Esophagus squamous epithelium (tissue), 5 donors: Measurements from ENCODE around the gene PRRC2B. TPM values are rescaled to one million over a fixed set of nuclear protein-coding genes. Genes with fewer than 3 reads are reported as not detected.
"Not testable (repeated sequence)": the region's sequence is repeated elsewhere in the genome, so short reads cannot be mapped to it uniquely, and the experiment has no call there.

Experiments used
- DNase-seq: peaks from one replicate; lab custom pipeline; 2025; lab: John Stamatoyannopoulos, UW
- H3K27ac ChIP-seq, 4 donors: fragments of 200-600 bp; sonication (generic); one replicate each; pipeline ENCODE4 v1.5.1; 2016 to 2019; ENCODE audit warnings: mild to moderate bottlenecking in 1 of 4
- H3K27me3 ChIP-seq, 4 donors: fragments of 200-600 bp; sonication (generic); 1 replicate in 3 of 4; 2 replicates in 1 of 4; pipeline versions ENCODE4 v1.5.1 to v1.6.0; 2017 to 2021; ENCODE audit warnings: antibody characterized with exemption in 1 of 4
- H3K36me3 ChIP-seq, 3 donors: fragments of 200-600 bp; sonication (generic); one replicate each; pipeline ENCODE4 v1.5.1; 2016 to 2019
- H3K4me1 ChIP-seq, 3 donors: fragments of 200-600 bp; sonication (generic); one replicate each; pipeline ENCODE4 v1.5.1; 2017 to 2019
- H3K4me3 ChIP-seq, 4 donors: fragments of 200-600 bp; sonication (generic); 1 replicate in 3 of 4; 2 replicates in 1 of 4; pipeline ENCODE4 v1.5.1; 2016 to 2019; ENCODE audit warnings: mild to moderate bottlenecking in 2 of 4, moderate library complexity in 1 of 4
- H3K9me3 ChIP-seq, 3 donors: fragments of 200-600 bp; sonication (generic); one replicate each; pipeline ENCODE4 v1.5.1; 2016 to 2019
- POLR2A ChIP-seq, 4 donors: fragments of 450-650 bp; IDR thresholded peaks; one replicate each; pipeline ENCODE4 v1.6.1; 2017; ENCODE audit warnings: antibody characterized with exemption in 4 of 4, mild to moderate bottlenecking in 4 of 4, moderate library complexity in 3 of 4
- WGBS, 2 donors: methylation state at CpG; one replicate each; pipeline ENCODE4 v1.1.5; 2018; 5-methylcytosine and 5-hydroxymethylcytosine counted together
- intact Hi-C: fragments of 100-400 bp; cut with DNase I; formaldehyde crosslinking; loops from one replicate; pipeline ENCODE4 v1.15.0; 2022
- total RNA-seq, 4 donors: library from RNA; depleted of rRNA; stranded (reverse); fragments of >200 nt; gene quantifications; one replicate each; pipeline ENCODE4 v1.1.0, GENCODE V29; 2016
- TF ChIP-seq, protein P1 (sequence below), 6 experiments: fragments of 450-650 bp in 4 of 6; fragments of 200-600 bp in 2 of 6; sonication (generic) in 2 of 6; IDR thresholded peaks; one replicate each; pipeline ENCODE4 v1.5.1; 2016 to 2019; ENCODE audit warnings: antibody characterized with exemption in 6 of 6, mild to moderate bottlenecking in 4 of 6, moderate library complexity in 4 of 6
- donor health status: DM: yes; HTN: yes; CAD: no.

PRRC2B gene
- total RNA-seq, 4 donors from 2014 or later: 46.6 to 73.8 (median 62.9) TPM

DNA sequence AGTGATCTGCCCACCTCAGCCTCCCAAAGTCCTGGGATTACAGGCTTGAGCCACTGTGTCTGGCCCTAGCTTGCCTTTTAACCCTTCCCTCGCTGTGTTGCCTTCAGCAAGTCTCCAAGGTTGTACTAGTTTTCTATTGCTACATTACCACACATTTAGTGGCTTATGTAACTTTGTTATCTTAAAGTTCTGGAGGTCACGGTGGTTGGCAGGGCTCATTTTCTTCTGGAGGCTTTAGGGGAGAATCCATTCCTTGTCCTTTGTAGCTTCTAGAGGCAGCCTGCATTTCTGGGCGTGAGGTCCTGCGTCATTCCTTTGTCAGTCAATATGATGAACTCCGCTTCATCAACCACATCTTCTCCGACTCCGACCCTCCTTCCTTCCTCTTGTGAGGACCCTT is 2.9 kb upstream of the PRRC2B start:
- Histone ChIP-seq H3K36me3 (no peaks in the 10 kb centered on the region), H3K4me3 (no peak overlapping the region), H3K27ac (no peak overlapping the region), H3K9me3 (no peaks in the 10 kb centered on the region), H3K27me3 (no peaks in the 10 kb centered on the region), H3K4me1 (peaks cover 6 to 23% (median 15%) of the 10 kb centered on the region in 3 donors)
- DNase-seq: no peak
- WGBS, 2 donors: 73 to 74% methylated on average over 7 of the region's 7 CpGs
- TF ChIP-seq POLR2A (IDR thresholded peaks at IDR 0.05): no peak
- TF ChIP-seq, protein P1, sequence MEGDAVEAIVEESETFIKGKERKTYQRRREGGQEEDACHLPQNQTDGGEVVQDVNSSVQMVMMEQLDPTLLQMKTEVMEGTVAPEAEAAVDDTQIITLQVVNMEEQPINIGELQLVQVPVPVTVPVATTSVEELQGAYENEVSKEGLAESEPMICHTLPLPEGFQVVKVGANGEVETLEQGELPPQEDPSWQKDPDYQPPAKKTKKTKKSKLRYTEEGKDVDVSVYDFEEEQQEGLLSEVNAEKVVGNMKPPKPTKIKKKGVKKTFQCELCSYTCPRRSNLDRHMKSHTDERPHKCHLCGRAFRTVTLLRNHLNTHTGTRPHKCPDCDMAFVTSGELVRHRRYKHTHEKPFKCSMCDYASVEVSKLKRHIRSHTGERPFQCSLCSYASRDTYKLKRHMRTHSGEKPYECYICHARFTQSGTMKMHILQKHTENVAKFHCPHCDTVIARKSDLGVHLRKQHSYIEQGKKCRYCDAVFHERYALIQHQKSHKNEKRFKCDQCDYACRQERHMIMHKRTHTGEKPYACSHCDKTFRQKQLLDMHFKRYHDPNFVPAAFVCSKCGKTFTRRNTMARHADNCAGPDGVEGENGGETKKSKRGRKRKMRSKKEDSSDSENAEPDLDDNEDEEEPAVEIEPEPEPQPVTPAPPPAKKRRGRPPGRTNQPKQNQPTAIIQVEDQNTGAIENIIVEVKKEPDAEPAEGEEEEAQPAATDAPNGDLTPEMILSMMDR (IDR thresholded peaks at IDR 0.05): no peak
- intact Hi-C loops: no loop called here

GRCh38 chr9:131391504-131391903 is 2.4 kb upstream of the PRRC2B start:
- Histone ChIP-seq H3K27ac (no peak overlapping the region), H3K4me1 (peaks cover 11 to 28% (median 20%) of the 10 kb centered on the region in 3 donors), H3K4me3 (no peak overlapping the region), H3K36me3 (no peaks in the 10 kb centered on the region), H3K27me3 (no peaks in the 10 kb centered on the region), H3K9me3 (no peaks in the 10 kb centered on the region)
- DNase-seq: no peak
- 81 to 87% methylated on average over 4 of the region's 4 CpGs for WGBS, 2 donors
- intact Hi-C loops: no loop called here
- TF ChIP-seq, protein P1 (IDR thresholded peaks at IDR 0.05): no peak
- no peak for TF ChIP-seq POLR2A (IDR thresholded peaks at IDR 0.05)

DNA sequence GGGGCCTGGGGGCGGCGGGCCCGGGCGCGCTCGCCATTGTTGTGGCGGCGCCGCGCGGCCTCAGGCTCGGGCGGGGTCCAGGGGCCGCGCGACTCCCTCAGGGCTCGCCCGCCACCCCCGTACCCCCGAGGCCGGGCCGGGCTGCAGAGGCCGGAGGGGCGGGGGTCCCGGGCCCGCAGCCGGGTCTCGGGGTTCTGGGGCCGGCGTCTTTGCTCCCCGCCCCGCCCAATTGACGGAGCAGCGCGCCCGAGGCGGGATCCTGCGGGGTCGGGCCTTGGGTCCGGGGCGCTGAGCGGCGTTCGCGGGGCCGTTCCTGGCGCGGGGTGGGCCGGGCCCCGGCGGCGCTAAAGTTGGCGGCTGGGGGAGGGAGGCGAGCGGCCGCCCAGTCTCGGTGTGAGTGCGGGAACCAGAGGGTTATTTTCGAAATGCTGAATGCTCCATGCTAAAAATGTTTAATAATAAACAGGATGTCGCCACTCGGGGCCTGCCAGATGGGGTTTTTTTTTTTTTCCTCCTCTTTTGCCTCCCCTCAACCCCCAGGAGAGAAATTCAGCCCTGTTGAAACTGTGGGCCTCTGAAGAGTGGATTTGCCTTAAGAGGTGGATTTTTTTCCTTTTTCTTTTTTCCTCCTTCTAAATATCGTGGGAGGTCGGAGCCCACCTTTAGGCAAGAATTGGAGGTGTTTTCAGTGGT is 724 bp downstream of the PRRC2B start:
- Histone ChIP-seq H3K27ac (peak overlapping the region; percentile 91 to 100 (median 100)), H3K4me1 (peaks cover 40 to 59% (median 46%) of the 10 kb centered on the region in 3 donors), H3K4me3 (peak overlapping the region; percentile 61 to 96 (median 92)), H3K27me3 (no peaks in the 10 kb centered on the region), H3K36me3 (no peaks in the 10 kb centered on the region), H3K9me3 (no peaks in the 10 kb centered on the region)
- no peak for TF ChIP-seq POLR2A (IDR thresholded peaks at IDR 0.05)
- TF ChIP-seq, protein P1 (IDR thresholded peaks at IDR 0.05): no peak
- no peak for DNase-seq
- 0% methylated on average over 7 to 9 of the region's 63 CpGs for WGBS, 2 donors
- intact Hi-C loops: no loop called here

- no peaks in the 10 kb centered on the region for H3K27me3 ChIP-seq
- H3K4me3 ChIP-seq: peak overlapping the region; percentile 61 to 96 (median 92)
- TF ChIP-seq, protein P1 (IDR thresholded peaks at IDR 0.05): no peak
- peak in 2 of 4 donors; percentile 32 to 64 for TF ChIP-seq POLR2A (IDR thresholded peaks at IDR 0.05)
- H3K27ac ChIP-seq: peak overlapping the region; percentile 91 to 100 (median 100)
- intact Hi-C loops: no loop called here
- DNase-seq: no peak
- 2 to 10% methylated on average over 12 to 14 of the region's 17 CpGs for WGBS, 2 donors
- H3K36me3 ChIP-seq: no peaks in the 10 kb centered on the region
- no peaks in the 10 kb centered on the region for H3K9me3 ChIP-seq
- peaks cover 47 to 67% (median 48%) of the 10 kb centered on the region in 3 donors for H3K4me1 ChIP-seq
Observed at GRCh38 chr9:131395157-131396098, 1.5 kb downstream of the PRRC2B start.

DNA sequence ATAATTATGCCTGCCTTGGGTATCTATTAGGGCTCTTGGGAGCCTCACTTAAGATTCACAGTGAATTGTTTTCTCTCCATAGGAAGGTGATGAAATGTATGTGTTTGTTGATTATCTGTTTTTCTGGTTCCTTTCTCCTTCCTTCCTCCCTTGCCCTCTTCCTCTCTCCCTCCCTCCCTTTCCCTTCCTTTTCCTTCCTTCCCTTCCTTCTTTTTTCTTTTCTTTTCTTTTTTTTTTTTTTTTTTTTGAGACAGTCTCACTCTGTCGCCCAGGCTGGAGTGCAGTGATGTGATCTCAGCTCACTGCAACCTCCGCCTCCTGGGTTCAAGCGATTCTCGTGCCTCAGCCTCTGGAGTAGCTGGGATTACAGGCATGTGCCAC is 2.2 kb downstream of the PRRC2B start:
- Histone ChIP-seq H3K27ac (peak overlapping the region; percentile 91 to 100 (median 100)), H3K4me3 (peak overlapping the region in 3 of 4 donors; percentile 61 to 95 (median 89)), H3K4me1 (peaks cover 50 to 73% (median 52%) of the 10 kb centered on the region in 3 donors)
- intact Hi-C loops, DNase-seq, H3K27me3 ChIP-seq, H3K36me3 ChIP-seq, H3K9me3 ChIP-seq: not testable (repeated sequence)
- 18 to 19% methylated on average over 3 to 4 of the region's 4 CpGs for WGBS, 2 donors
